A549 (cell line): ENCODE measurements around the gene TMIGD1.

ENCODE experiments used
- BHLHE40 ChIP-seq: IDR thresholded peaks from 2 replicates; pipeline ENCODE4 v1.6.1; 2012; ENCODE audit warnings: low read depth, low read length, inconsistent platforms
- CTCF ChIP-seq: fragments of >200 bp; sonication (Bioruptor Twin); formaldehyde crosslinking; IDR thresholded peaks from 3 replicates; pipeline ENCODE4 v1.5.1; 2016
- HDAC2 ChIP-seq: fragments of 200-600 bp; sonication (generic); IDR thresholded peaks from 2 replicates; pipeline ENCODE4 v1.6.1; 2016
- MAX ChIP-seq: IDR thresholded peaks from 2 replicates; pipeline ENCODE4 v1.6.1; 2012
- MAZ ChIP-seq: fragments of 150-350 bp; IDR thresholded peaks from 2 replicates; pipeline ENCODE4 v1.6.1; 2014; ENCODE audit warnings: antibody characterized with exemption, low read depth, low read length, borderline replicate concordance
- ZFP36 ChIP-seq: fragments of 450-650 bp; IDR thresholded peaks from 2 replicates; pipeline ENCODE4 v1.6.1; 2014; ENCODE audit warnings: borderline replicate concordance; ENCODE audit not compliant: partially characterized antibody

- TF ChIP-seq MAX (no peak), ZFP36 (no peak), CTCF (no peak), BHLHE40 (no peak), MAZ (no peak), HDAC2 (no peak)
These were observed 26.4 kb upstream of the TMIGD1 start for GRCh38 chr17:30360086-30360808.
